IPS-18c (cell line): ENCODE data around the gene FAM181A.

Source experiments
- H3K4me3 ChIP-seq: 2 replicates; pipeline ENCODE4 v1.7.0; 2013; ENCODE audit warnings: low read depth, mild to moderate bottlenecking, low read length, moderate library complexity; ENCODE audit not compliant: insufficient read depth
- H3K9me3 ChIP-seq: one replicate; pipeline ENCODE4 v1.6.1; 2013; ENCODE audit warnings: mild to moderate bottlenecking, low read length, moderate library complexity; ENCODE audit not compliant: control insufficient read depth, insufficient read depth

FAM181A gene

DNA sequence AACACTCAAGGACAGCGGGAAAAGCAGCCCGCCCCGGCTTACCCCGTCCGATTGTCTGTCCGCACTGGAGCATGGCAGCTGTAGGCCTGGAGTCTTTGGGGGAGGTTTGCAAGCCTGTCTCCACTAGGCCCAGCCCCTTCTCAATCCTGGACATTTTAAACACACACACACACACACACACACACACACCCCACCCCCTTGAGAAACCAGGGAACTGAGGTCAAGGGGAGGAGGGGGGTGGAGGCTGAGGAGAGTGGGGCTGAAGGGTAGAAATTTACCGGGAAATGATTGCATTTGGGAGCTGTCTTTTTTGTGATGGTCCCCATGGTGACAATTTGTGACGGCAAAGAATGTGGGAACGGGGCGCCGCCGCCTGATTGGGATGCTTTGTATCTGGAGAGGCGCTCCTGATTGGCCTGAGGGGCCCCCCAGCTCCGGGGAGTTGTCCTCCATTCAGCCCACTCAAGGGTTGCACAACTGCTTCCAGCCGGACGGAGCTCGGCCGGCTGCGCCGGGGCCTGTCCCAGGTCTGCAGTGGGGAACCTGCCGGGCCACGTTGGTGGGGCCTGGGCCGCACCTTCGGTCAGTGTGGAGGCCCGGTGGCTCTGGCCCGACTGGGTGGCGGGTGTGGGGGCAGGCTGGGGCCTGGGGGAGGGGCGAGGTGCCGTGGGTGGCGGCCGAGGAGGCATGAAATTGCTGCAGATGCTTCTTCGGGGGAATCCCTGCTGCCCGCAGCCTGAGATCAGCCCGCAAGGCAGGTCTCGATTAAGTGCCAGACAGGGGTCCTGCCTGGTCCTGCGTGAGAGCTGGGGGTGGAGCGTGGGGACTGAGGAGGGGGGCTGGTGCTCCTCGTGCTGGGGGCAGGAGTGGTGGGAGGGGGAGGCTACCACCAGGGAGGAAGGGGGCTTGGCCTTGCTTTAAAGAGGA, at the start of gene FAM181A:
TSS of gene FAM181A (plus strand) at position 472 of the 927 bp plus-strand sequence. CDS start 942 bp downstream, outside the sequence.
- H3K9me3 ChIP-seq: no peaks in the 10 kb centered on the region
- no peak within 1 kb of the TSS for H3K4me3 ChIP-seq

DNA sequence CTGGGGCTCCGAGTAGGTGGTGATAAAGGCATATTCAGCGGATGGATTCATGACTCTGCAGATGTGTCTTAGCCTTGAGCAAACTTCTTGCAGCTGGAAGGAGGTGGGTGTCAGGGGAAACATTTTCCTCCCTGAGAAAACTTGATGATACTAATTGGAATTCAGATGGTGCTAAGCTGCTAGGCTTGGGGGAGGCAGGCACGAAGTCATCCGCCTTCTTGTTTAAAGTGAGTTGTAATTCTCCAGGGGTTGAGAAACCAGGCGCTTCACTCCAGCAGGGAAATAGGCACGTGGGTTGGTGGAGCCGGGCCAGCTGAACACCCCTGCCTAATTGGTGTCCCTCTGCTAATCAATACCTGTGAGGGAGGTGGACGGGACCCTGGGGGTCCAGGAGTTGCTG, 48.9 kb upstream of the FAM181A start:
- no peaks in the 10 kb centered on the region for H3K9me3 ChIP-seq
- no peak overlapping the region for H3K4me3 ChIP-seq

DNA sequence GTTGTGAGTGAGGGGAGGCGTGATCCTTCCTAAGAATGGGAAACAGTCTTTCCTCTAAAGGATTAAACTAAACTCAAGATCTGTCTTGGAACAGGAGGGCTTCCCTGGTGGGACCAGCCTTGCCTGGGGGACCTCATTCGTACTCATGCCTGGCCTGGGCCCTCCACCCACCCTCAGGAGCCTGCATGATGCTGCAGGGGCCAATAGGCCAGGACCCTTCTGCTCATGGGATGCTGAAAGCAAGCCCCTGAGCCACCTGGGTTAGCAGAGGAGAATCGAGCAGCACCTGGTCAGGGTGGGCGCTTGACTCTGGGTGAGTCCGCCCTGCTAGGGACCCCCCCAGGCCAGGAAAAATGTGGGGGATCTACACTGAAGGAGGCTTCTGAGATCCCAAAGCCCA, 48.3 kb upstream of the FAM181A start:
- H3K4me3 ChIP-seq: no peak overlapping the region
- H3K9me3 ChIP-seq: no peaks in the 10 kb centered on the region

DNA sequence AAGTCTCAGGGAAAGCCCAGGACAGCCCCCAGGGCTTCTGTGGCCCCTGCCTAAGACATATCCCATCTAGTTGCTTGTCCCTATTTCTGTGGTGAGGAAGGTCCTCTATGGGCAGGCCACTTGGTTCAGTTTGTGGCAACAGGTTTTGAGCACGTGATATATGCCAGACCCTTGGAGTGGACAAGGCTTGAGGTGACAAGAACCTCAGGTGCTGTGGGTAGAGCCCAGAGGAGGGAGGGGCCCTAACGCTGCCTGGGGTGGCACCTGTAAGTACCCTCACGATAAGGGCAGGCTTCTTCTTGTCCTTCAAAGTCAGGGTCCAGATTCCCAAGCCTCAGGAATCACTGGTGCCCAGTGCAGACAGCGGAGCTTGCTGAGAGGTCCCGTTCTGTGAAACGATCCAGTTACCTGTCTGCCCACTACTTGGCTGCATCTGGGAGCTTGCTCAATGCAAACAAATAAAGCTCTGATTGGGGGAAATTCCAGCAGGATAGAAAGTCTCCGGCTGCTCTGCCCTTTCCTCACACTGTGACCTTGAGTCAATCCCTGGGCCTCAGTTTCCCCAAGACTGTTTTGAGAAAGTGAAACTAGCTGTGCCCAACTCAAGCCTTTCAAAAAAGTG, 47.7 kb upstream of the FAM181A start:
- H3K4me3 ChIP-seq: no peak overlapping the region; the same call in 1 of the 2 replicates
- no peaks in the 10 kb centered on the region for H3K9me3 ChIP-seq

DNA sequence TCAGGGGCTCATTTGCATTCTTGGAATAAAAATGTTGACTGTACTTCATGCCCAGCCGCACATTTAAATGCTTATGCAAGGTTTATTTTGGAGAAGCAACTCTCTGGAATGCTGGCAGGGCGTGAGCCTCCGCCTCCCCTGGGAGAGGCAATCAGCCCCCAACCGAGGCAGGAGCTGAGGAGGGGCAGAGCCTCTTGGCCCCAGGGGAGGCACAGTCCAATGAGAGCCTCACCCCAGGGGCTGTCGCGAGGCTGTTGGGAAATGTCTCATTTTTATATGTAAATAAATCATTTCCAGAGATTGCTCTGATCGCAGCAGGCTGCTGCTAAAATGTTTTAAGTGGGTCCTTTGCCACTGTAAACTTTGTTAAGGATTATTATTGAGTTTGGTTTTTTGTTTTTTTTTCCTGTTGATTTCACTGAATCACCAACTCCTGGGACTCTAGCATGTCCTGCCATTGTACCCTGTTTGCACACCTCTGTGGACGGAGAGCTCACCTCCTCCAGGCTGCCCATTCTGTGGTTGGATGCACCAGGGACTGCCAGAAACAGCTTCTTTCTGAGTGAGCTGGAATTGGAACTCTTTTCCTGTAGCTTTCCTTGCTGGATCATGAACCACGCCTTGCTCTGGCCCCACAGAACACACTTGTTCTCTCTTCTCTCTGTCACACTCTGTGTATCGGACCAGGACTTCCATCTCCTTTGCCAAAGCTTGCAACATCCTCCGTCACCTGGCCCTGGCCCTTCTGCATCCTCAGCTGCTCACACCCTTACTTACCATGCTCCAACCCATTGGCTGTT, 46.9 kb upstream of the FAM181A start:
- no peaks in the 10 kb centered on the region for H3K9me3 ChIP-seq
- H3K4me3 ChIP-seq: no peak overlapping the region

DNA sequence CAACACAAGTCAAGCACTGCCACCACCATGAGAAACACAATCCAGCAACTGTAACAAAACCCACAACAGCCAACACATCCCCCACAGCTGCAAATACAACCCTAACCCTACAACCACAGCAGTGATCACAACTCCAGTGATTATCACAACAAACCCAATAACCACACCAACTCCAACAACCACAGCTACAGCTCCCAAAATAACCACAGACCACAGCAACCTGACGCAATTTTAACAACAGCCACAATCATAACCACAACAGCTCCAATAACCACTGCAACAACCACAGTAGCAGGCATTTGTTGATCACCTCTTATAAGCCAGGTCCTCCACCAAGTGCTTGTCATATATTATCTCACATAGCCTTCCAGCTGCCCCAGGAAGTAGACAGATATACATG, 42.2 kb upstream of the FAM181A start:
- Histone ChIP-seq H3K4me3 (no peak overlapping the region), H3K9me3 (no peaks in the 10 kb centered on the region)

DNA sequence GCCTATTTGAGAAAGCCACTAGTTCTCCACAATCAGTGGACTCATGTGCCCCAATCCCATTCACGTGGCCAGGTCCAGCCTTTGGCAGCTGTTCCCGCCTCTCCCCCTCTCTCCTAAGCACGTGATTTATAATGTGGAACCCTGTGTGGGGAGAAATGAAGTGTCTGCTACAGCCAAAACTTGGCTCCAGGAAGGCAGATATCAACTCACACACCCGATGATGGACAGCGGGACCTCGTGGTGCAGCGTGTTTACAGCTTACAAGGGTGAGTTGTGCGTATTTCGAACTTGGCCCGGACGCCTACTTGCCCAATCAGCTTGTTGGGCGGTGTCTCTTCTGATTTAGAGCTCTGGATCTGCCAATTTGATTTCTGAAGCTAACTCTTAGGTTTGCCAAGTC, 38.1 kb upstream of the FAM181A start:
- no peaks in the 10 kb centered on the region for H3K9me3 ChIP-seq
- no peak overlapping the region for H3K4me3 ChIP-seq

DNA sequence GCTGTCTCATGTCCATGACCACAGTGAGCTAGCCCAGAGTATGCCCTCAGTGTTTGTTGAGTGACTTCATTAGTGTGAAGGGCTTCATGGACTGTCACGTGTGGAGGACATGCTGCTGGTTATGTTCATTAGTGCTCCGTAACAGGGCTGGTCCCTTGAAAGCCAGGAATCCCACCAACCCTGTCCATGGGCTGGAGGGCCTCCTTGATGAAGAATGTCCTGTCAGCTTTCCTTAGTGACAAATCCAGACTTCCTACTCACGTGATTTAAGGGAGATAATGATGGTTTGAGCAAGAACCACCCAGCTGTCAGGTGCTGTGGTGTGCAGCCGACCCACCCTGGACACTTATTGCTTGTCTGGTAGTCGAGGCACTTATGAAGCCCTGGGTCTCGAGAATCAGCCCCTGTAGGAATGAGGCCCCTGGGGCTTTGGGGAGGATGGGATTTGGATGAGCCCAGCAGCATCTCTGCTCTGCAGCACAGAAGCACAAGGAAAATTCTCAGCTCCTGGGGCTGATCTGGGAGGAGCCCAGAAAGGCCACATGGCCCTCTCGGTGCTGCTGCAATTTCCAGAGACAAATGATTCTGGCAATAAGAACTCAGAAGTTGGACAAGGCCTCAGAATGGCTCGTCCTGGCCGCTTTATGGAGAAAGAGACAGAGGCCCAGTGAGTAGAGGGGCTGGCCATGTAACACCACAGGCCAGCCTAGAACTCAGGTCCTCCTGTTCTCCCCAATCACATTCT, 37.2 kb upstream of the FAM181A start:
- H3K9me3 ChIP-seq: no peaks in the 10 kb centered on the region
- no peak overlapping the region for H3K4me3 ChIP-seq

DNA sequence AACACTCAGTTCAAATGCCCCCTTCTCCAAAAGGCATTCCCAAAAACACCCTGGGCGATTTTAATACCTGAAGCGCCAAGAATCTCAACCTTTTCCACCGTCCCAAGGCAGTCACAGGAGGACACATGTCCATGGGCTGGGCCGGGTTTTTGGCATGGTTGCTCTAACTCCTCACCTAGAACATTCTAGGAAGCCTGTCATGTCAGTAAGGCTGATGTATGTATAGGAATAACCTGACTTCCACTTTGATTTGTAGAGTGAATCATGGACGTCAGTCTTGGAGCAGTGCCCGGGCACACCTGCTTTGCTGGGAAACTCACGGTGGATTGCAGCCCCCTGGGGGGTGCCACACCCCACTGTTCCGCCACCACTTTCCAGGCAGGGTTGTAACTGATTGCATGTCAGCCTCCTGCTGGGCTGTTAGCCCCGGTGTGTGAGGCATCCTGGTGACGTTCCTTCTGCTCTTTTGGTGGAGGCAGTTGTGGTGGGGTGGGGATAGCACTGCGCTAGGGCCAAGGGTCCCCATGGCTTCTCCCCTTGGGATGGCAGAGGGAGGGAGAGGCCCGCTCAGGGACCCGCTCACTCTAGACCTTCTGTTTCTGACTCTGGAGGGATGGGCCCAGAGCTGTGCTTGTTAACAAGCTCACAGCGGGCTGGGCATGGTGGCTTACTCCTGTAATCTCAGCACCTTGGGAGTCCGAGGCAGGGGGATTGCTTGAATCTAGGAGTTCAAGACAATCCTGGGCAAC, 35.2 kb upstream of the FAM181A start:
- Histone ChIP-seq H3K4me3 (no peak overlapping the region), H3K9me3 (no peaks in the 10 kb centered on the region)

DNA sequence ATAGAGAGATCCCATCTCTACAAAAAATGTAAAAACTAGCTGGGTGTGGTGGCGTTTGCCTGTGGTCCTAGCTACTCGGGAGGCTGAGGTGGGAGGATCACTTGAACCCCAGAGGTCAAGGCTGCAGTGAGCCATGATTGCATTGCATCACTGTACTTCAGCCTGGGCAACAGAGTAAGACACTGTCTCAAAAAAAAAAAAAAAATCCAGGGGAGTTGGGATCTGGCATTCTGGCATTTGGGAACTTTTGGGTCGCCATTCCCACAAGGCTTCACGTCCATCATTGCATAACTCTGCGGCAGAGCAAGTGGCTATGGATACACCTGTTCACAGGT, 34.7 kb upstream of the FAM181A start:
- H3K9me3 ChIP-seq: no peaks in the 10 kb centered on the region
- no peak overlapping the region for H3K4me3 ChIP-seq

DNA sequence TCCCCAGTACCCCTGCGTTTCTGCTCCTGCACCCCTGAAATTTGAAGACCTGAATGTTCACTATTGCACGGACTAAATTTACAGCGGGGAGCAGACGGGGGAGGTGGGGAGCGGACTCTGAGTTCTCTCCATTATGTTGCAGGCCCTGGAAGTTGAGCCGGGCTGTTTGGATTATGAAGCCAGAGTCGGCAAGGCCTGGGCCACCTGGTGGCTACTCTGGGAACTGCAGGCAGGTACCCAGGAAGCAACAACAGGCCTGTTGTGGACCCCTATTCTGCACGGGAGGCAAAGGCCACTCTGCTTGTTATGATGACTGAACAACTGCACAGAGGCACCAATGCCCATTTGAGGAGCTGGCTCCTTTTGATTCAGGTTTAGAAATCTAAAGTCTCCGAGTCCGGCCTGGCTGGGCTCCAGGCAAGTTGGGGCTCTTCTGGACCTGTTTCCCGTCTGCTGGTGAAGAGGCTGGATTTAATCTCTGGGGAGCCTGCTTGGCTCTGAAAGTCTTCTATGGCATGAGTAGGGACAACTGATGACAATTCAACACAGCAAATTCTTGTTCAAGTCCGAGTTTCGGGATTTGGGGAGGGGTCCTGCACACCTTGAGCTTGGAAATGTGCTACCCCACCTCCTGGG, 34.1 kb upstream of the FAM181A start:
- Histone ChIP-seq H3K4me3 (no peak overlapping the region), H3K9me3 (no peaks in the 10 kb centered on the region)

DNA sequence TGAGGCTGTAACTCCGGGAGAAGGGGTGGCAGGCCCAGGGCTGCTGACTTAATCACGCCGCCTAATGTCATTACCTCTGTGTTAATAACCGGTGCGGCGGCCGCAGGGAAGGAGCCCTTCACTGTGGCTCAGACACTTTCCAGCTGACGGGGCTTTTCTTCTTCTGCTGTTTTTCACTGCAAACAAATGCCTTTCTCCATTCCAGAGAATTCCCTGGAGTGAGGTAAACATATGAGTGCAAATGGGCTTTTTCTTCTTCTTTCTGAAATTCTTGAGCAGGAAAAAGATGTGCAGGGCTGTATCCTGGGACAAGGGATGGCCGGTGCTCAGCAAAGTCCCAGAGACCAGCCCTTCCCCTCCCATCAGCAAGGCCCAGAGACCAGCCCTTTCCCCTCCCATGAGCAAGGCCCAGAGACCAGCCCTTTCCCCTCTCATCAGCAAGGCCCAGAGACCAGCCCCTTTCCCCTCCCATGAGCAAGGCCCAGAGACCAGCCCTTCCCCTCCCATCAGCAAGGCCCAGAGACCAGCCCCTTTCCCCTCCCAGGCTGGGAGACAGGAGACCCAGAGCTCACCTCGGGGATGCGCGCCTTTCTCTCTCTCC, 33.4 kb upstream of the FAM181A start:
- no peak overlapping the region for H3K4me3 ChIP-seq
- no peaks in the 10 kb centered on the region for H3K9me3 ChIP-seq

DNA sequence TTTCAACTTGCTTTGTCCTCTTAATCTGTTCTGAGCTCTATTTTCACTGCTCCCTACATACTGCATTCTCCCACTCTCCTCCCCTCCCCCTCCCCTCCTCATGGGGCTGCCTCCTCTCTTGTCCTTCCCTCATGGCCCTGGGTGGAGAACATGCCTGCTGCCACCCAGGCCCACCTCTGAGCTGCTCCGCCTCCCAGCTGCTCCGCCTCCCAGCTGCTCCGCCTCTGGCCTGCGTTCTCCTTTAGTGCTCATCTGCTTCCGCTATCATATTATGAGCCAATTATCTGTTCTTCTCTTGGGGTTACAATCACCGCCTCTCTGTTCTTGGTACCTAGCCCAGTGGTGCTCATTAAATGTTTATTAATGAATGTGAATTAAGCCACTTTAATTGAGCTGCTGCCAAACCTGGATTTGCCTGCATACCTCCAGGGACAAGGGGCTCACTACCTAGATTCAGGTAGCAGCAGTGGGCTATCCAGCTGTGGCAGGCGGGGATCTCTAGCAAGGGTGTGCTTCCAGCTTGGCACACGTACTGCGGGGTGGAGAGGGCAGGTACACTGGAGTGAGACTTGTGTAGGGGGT, 32.0 kb upstream of the FAM181A start:
- H3K4me3 ChIP-seq: no peak overlapping the region
- no peaks in the 10 kb centered on the region for H3K9me3 ChIP-seq

DNA sequence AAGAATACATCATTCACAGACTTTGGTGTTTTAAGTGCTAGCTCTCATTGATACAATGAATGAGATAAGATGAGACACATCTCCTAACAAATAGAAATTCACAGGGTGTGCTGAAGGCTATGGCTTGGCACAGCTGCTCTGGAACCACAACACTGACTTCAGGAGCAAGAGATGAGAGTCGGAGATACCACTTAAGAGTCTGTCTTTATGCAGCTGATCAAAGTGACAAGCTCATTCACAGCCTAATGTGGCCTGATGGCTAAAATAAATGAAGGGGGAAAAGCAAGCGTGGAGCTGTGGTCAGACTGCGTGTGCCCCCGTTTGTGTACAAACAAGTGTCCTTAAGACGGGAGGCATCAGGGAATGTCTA, 29.7 kb upstream of the FAM181A start:
- Histone ChIP-seq H3K4me3 (no peak overlapping the region), H3K9me3 (no peaks in the 10 kb centered on the region)

DNA sequence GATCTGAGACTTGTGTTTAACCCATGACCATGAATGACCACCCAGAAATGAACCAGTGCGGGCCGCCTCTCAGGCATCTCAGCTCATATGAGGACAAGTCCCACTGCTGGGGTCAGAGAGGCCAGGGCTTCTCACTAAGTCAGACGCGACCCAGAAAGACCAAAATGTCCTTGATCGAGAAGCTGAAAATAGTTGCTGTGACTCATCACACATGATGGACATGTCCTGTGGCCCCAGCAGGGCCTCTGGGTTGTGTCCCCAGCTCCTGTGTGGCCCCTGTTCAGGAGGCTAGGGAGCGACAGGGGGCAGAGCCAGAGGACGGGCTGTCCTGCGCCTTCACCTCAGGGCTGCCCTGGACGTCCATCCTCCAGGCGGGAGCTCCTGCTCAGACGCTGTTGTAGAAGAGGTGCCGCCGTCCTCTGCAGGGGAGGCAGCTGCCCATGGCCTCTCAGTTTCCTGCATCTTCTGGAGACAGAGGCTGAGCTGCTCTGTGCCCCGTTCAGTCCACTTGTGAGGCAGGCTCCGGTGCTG, 29.0 kb upstream of the FAM181A start:
- no peak overlapping the region for H3K4me3 ChIP-seq
- H3K9me3 ChIP-seq: no peaks in the 10 kb centered on the region
